T47D (cell line): ENCODE measurements around the gene STK40.
A peak's percentile ranks its signal among the peaks of the same experiment; 100 is the strongest.

ENCODE experiments used
- DNase-seq, 2 experiments: peaks; one replicate each; pipeline versions ENCODE4 v3.0.0 to v3.0.0-alpha.2; 2011 to 2012; ENCODE audit warnings: low read depth in 1 of 2, low spot score in 1 of 2
- JUND ChIP-seq: IDR thresholded peaks from 2 replicates; pipeline ENCODE4 v1.6.1; 2012; ENCODE audit warnings: low read depth
- in situ Hi-C: cut with HindIII; loops from 2 replicates; pipeline ENCODE4 v1.10.0; 2016; ENCODE audit warnings: low sequenced_read_pairs, low pct_unique_long_range_greater_than_20kb

STK40 gene

GRCh38 chr1:36385410-36386264 is at the start of gene STK40:
Gene STK40, minus strand, starts transcription at chr1:36385924. Its CDS starts 24,592 bp downstream, at chr1:36361332.
- in situ Hi-C loops, result no loop called here
- DNase-seq, result peak; percentile 77 to 98

GRCh38 chr1:36433102-36433501 is 47.4 kb upstream of the STK40 start:
- no peak for TF ChIP-seq JUND

More at GRCh38 chr1:36385410-36386264, at the start of gene STK40:
- TF ChIP-seq JUND, result no peak

GRCh38 chr1:36432616-36433015 is 46.9 kb upstream of the STK40 start:
- in situ Hi-C loops, result no loop called here
- no peak for DNase-seq
- no peak for TF ChIP-seq JUND

More at GRCh38 chr1:36433102-36433501, 47.4 kb upstream of the STK40 start:
- DNase-seq, result no peak
- in situ Hi-C loops, result no loop called here

GRCh38 chr1:36425791-36426190 is 40.1 kb upstream of the STK40 start:
- TF ChIP-seq JUND, result no peak
- in situ Hi-C loops, result no loop called here
- DNase-seq, result no peak

- no peak for TF ChIP-seq JUND
- in situ Hi-C loops, result no loop called here
Observed at GRCh38 chr1:36421649-36422048, 35.9 kb upstream of the STK40 start.

GRCh38 chr1:36420836-36421317 is 35.2 kb upstream of the STK40 start:
- peak; percentile 10 to 78 for DNase-seq
- TF ChIP-seq JUND, result no peak
- in situ Hi-C loops, result no loop called here

More at GRCh38 chr1:36421649-36422048, 35.9 kb upstream of the STK40 start:
- no peak for DNase-seq

GRCh38 chr1:36420409-36420808 is 34.7 kb upstream of the STK40 start:
- in situ Hi-C loops, result no loop called here
- no peak for TF ChIP-seq JUND
- DNase-seq, result no peak

- DNase-seq, result no peak
- in situ Hi-C loops, result no loop called here
- TF ChIP-seq JUND, result no peak
Observed at GRCh38 chr1:36419569-36419968, 33.8 kb upstream of the STK40 start.

- in situ Hi-C loops, result no loop called here
- no peak for DNase-seq
- no peak for TF ChIP-seq JUND
Observed at GRCh38 chr1:36419140-36419539, 33.4 kb upstream of the STK40 start.

- in situ Hi-C loops, result no loop called here
- DNase-seq, result no peak
- no peak for TF ChIP-seq JUND
Observed at GRCh38 chr1:36417931-36418330, 32.2 kb upstream of the STK40 start.

GRCh38 chr1:36415661-36416326 is 30.1 kb upstream of the STK40 start:
- TF ChIP-seq JUND, result no peak
- in situ Hi-C loops, result no loop called here
- no peak for DNase-seq

- in situ Hi-C loops, result no loop called here
- DNase-seq, result no peak
- no peak for TF ChIP-seq JUND
Observed at GRCh38 chr1:36414384-36414783, 28.7 kb upstream of the STK40 start.
